ENCODE results near the gene CLTB.
"Not testable (repeated sequence)": the region's sequence is repeated elsewhere in the genome, so short reads cannot be mapped to it uniquely, and the experiment has no call there.

CLTB gene

DNA sequence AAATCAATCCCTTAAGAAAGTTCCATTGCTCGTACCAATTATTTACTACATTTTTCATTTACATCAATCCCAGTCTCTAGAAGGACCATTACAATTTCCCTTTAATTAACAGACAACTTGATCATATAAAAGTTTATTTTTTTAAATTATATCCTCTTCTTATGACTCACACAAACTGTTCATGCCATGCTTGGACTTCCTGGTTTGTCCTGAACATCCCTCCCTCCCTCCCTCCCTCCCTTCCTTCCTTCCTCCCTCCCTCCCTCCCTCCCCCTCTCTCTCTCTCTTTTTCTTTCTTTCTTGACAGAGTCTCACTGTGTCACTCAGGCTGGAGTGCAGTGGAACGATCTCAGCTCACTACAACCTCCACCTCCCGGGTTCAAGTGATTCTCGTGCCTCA lies 11.6 kb upstream of the CLTB start:
- no peak for DNase-seq (ENCODE audit: low read depth in 2 of 2)

DNA sequence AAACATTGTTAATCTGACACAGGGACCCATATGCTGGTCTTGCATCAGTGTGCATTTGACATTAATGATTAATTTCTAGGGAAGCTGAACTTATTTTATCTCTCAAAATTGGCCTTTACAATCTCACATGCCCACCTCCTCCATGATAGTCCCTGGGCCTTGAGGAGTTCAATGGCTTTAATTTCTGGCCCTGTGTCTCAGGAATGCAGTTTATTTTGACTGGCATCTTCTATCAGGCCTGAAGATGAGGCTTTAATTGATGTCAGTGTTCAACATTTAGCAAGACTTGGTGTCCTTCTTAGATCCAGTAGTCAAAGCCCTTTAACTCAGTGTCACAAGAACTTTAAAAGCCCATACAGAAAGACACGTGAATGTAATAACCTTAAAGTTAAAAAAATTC lies 10.5 kb upstream of the CLTB start:
- DNase-seq (ENCODE audit: low read depth in 2 of 2), result no peak

DNA sequence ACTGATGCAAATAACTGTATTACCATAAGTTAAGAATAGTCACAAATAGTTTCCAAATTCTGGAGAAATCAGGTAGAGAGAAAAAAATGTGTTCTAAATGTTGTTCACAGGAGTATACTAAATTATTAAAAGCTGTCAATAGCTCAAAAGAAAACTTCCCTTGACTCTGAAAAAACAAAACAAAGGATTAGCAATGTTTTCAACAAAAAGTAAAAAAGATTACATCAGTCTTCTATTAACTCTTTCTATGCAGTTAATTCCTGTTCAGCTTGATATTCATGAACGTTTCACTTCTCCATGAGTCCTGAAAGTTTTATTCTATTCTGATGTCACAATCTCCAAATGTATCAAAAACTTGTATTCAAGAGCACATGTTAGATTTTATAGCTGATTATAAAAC lies 9.5 kb upstream of the CLTB start:
- no peak for DNase-seq (ENCODE audit: low read depth in 2 of 2)

DNA sequence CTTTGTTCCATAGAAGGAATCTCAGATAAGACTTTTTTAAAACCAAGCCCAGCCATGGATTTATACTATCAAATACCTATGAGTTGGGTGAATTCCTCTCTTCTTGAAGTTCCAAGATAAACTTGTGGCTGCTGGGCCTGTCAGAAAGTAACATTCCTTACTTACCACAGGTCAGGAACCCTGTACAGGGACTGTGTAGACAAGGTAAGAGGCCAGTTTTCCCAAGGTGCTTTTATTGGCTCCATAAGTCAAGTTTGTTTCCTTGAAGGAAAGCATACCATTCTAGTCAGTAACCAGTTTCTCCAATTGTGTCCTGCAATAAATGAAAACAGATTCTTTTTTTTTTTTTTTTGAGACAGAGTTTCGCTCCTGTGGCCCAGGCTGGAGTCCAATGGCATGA lies 8.8 kb upstream of the CLTB start:
- DNase-seq (ENCODE audit: low read depth in 2 of 2), result no peak

DNA sequence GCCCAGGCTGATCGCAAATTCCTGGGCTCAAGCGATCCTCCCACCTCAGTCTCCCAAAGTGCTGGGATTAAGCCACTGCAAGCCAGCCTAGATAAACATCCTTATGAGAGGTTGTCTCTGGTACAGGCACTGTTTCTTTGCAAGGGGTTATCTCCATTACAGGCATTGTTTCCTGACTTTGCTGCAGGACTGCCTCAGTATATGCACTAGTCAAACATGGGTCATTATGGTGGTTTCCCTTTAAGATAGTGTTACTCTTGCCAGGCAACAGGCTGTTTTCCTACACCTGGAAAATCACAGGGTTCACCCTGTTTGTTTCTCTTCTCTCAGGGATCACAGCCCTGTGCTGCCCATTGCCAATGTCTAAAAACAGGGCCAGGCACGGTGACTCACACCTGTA lies 7.8 kb upstream of the CLTB start:
- no peak for DNase-seq (ENCODE audit: low read depth in 2 of 2)

DNA sequence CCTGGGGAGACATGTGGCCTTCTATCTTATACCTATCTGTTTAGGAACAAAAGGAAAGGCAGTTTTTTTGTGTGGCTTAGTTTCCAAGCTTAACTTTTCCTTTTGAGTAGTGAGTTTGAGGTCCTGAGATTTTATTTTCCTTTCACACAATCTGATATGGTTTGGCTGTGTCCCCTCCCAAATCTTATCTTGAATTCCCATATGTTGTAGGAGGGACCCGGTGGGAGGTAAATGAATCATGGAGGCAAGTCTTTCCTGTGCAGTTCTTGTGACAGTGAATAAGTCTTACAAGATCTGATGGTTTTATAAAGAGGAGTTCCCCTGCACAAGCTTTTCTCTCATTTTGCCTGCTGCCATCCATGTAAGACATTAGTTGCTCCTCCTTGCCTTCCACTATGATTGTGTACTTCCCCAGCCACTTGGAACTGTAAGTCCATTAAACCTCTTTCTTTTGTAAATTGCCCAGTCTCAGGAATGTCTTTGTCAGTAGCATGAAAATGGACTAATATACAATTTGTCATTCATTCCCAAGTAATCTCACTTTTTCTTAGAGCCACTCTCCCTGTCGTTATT lies 4.7 kb upstream of the CLTB start:
- no peak for DNase-seq (ENCODE audit: low read depth in 2 of 2)

DNA sequence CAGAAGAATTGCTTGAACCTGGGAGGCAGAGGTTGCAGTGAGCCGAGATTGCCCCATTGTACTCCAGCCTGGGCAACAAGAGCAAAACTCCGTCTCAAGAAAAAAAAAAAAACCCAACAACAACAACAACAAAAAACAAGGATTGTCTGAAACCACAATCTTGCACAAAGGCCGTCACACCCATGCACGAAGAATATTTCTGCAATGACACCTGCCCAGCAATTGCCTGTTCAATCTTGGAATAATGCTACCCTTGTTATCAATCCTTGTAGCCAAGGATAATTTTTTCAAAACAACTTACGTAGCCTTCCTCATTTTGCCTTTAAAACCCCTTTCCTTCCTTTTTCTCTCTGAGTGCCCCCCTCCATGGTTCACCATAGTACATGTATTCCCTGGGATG lies 3.7 kb upstream of the CLTB start:
- no peak for DNase-seq (ENCODE audit: low read depth in 2 of 2)

DNA sequence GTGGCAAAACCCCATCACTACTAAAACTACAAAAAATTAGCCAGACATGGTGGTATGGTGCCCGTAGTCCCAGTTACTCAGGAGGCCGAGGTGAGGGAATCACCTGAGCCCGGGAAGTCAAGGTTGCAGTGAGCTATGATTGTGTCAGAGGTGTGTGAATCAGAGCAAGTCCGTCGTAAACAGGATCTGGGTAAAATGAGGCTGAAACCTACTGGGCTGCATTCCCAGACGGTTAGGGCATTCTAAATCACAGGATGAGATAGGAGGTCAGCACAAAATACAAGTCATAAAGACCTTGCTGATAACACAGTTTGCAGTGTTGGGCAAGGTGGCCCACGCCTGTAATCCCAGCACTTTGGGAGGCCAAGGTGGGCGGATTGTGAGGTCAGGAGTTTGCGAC lies 1.9 kb upstream of the CLTB start:
- DNase-seq (ENCODE audit: low read depth in 2 of 2), result no peak

DNA sequence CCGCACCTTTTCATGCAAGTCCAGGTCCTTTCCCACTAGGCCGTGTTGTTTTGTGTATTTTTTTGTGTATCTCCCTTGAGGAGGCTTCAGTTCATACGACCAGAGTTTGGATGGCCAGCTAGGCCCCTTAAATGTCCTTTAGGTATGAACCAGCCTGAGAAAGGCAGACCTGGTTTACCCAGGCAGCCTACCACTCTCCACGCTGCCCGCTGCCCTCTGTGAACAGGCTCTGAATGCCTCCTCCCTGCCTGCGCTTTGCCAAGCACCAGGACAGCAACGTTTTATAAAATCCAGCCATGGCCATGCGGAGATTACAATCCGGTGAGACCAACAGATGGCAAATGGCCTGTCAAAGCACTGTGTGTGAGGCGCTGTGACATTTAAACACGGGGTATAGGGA lies 626 bp upstream of the CLTB start:
- no peak for DNase-seq (ENCODE audit: low read depth in 2 of 2)

DNA sequence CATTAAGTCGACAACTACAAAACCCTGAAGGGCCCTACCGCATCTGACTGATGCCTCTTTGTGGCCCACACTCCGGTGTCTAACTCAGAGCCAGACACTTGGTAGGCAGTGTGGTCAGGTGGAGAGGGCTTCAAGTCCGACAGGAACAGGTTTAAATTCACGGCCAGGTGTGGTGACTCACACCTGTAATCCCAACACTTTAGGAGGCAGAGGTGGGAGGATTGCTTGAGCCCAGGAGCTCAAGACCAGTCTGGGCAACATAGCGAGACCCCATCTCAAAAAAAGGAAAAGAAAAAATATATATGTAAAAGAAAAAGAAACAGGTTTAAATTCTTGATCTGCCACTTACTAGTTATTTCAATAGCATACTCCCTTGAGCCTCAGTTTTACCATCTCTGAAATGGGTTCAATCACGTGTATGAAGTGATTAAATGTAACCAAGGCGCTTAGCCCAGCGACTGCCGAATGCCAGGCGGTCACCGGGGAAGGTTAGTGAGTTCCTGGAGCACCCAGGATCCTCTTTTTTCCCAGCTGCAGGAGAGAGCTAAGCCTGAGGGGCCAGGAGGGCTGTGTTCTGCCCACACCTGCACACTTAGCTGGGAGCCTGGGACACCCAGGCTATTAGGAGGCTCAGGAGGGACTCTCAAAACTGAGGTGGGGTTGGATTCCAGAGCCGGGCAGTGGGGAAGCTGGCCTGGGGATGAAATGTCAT lies 943 bp downstream of the CLTB start:
- no peak for DNase-seq (ENCODE audit: low read depth in 2 of 2)

DNA sequence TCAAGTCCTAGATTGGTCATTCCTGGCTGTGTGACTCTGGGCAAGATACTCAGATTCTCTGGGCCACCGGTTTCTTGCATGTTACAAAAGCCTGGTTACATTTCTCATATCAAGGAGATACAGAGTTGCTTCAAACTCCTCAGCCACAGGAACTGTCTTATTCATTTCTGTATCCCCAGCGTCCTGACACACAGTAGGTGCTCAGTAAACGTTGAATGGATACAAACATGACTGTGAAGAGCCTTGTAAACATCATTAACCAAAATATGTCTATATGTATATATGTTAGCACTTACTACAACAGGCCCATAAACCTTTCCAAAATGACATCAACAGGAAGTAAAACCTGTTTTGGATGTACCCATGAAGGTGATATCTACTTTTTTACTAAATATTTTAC lies 1.6 kb downstream of the CLTB start:
- no peak for DNase-seq (ENCODE audit: low read depth in 2 of 2)

DNA sequence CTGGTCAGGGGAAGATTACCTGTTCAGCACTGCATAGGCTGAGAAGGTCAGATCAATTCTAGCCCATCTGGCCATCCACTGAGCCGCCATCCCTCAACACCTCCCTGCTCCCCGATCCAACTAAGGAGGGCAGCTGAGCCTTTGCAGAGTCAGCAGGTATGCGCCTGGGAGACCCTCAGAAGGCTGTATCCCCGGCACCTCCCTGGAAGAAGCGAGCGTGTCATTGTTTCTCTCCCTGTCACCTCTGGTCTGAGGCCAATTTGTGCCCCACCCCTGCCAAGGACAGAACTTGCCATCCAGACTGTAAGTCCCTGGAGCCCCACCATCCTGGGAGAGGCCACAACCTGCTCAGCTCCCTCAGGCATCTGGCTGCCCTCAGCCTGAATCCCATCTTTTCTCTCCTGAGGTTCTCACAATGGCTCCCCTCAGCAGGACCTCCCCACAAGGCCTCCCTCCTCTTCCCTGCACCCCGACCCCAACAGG lies 2.6 kb downstream of the CLTB start:
- DNase-seq (ENCODE audit: low read depth in 2 of 2), result no peak

DNA sequence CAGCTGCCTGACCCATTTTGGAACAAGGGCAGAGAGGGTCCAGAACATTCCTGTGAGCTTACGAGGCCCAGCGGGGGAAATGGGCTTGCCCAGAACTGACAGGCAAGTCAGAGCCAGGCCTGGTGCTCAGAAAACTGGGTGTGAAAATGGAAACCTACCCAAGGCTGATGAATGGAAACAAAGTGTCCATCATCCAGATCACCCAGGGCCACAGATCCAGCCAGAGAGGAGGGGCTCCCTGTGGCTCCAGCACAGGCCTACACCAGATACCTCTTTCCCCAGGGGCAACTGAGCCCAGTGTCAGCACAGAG lies 3.1 kb downstream of the CLTB start:
- no peak for DNase-seq (ENCODE audit: low read depth in 2 of 2)

DNA sequence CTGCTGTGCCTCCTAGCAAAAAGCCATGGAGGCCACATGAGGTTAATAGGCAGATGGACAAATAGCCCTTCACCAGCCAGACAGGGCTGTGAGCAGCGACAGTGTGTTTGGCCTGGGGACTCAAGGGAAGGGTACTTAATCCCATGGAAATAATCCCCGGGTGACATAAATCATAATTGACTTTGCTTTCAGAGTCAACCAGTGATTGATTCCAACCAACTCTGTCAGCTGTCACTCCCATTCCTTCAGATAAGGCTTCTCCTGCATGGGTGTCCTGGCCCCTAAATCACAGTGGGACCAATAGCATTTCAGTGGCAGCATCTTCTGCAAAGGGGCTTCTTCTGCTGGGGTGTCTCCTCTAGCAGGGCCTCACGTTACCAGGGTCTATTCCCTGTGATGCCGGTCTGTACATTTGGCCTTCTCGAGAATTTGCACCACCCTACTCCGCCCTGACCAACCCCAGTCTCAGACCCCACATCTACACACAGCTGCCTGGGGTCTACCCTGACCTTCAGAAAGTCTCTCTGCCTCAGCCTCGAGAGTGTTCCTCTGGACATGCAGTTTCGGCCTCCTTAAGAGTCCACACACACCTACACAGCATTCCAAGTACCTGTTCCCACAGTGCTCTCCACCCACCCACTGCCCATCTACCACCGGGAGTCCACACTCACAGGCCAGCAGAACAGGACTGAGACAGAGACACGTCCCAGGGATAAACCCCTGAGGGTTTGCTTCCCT lies 3.7 kb downstream of the CLTB start:
- no peak for DNase-seq (ENCODE audit: low read depth in 2 of 2)

DNA sequence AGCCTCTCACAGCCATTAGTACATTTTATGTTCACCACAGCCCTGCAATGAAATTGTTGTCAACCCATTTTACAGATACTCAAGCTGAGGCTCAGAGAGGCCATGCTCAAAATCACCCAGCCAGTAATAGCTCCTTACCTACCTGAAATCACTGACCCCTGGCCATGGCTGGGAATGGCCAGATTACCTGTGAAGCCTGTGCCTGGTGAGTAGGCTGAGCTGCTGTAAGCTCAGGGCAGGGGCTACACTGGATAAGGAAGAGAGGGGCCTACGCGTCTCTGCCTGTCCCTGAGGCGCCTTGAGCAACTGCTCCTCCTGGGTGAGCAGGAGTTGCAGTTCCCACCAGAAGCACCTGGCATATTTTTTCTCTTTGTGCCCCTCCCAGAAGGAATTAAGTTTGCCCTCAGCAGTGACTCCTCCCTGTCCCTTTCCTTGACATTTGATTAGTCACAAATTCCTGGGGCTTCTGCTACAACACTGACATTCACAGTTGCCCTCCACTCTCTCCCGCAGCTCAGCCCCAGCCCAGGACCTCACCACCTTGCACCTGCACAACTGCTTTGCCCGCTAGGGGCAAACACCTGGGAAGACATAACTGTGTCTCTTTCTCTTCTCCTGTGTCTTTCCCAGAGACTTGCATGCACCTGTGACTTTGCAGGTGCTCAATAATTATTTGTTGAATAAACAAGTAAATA lies 5.7 kb downstream of the CLTB start:
- DNase-seq (ENCODE audit: low read depth in 2 of 2), result no peak

DNA sequence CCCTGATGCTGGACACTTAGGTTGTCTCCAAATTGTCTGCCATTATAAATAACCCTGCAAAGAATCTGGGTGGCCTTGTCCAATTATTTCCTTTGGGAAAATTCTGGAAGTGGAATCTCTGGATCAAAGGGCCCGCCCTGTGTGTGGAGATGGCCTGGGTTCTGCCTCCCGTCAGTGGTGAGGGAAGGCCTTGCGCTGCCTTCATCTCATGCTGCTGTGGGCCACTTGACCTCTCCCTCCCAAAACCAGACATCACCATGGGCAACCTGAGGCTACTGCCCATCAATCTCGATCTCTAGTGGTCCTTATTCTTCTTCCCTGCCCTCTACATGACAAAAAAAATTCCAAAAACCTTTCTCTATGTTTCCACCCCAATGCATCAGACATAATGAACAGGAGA lies 6.6 kb downstream of the CLTB start:
- no peak for DNase-seq (ENCODE audit: low read depth in 2 of 2)

DNA sequence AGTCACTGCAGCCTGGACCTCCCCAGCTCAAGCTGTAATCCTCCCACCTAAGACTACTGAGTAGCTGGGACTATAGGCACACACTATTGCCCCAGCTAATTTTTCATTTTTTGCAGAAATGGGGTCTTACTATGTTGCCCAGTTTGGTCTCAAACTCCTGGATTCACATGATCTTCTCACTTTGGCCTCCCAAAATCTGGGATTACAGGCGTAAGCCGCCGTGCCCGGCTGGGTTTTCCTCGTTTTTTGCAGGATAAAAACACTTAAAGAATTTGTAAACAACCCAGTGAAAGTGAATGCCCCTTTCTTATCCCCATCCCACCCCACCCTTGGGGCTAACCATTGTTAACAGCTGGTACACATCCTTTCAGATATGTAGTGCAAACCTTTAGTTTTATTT lies 7.7 kb downstream of the CLTB start:
- DNase-seq (ENCODE audit: low read depth in 2 of 2), result no peak

DNA sequence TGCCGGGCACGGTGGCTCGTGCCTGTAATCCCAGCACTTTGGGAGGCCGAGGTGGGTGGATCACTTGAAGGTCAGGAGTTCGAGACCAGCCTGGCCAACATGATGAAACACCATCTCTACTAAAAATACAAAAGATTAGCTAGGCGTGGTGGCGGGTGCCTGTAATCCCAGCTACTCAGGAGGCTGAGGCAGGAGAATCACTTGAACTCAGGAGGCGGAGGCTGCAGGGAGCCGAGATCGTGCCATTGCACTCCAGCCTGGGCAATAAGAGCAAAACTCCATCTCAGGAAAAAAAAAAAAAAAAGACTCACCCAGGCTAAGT lies 8.1 kb downstream of the CLTB start:
- DNase-seq (ENCODE audit: low read depth in 2 of 2), result not testable (repeated sequence)

DNA sequence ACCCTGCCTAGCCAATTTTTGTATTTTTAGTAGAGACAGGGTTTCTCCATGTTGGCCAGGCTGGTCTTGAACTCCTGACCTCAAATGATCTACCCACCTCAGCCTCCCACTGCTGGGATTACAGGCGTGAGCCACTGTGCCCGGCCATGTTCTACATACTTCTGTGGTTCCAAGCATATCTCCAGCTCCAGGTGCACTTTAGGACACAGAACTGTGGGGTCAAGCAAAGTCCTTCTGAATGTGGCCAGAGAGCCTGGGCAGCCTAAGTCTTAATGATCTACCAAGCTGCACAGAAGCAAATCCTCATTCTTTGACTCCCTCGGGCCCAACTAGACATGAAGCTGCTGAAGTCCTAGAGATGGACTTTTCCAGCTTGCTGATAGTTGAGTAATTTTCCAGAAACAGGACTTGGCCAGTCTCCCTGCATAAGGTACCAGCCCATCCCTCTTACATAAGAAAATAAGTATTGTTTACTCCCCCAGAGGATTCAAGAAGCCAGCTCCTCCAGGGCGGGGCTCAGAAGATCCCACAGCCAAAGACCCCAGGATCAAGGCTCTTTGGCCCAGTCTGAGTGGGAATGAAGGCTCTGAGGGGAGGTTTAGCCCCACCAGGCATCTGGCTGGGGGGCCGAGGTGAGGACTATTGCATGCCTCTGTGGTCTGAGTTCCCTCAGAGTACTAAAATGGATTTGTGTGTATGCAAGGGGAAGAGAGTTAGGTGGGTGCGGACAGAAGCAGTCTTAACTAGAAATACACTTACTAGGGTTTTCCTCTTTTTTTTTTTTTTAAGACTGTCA lies 8.7 kb downstream of the CLTB start:
- no peak for DNase-seq (ENCODE audit: low read depth in 2 of 2)

DNA sequence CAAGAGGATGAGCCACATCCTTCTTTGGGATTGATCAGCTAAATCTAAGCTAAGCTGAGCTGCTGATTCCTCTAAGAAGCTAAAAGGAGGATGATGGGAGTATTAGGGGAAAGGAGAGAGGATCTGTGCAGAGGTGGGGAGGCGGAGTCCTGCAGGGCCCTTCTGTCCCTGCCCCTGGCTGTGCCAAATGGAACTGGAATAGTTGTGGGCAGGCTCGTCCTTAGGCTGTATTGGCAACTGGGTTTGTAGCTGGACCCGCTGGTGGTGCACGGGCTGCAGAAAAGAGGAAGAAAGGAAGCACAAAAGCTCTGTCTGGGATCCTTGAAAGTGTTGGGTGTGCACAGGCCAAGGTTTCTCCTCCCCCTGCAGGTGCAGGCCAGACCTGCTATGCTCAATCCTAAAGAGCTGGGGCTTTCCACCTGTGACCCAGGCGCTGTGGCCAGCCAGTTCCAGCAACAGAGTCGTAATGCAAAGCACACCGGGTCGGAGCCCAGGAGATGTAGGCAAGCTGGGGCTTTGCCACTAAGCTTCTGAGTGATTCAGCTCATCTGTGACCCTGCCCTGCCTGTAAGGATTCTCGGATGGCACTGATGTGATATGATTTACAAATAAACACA lies 9.8 kb downstream of the CLTB start:
- DNase-seq (ENCODE audit: low read depth in 2 of 2), result no peak

DNA sequence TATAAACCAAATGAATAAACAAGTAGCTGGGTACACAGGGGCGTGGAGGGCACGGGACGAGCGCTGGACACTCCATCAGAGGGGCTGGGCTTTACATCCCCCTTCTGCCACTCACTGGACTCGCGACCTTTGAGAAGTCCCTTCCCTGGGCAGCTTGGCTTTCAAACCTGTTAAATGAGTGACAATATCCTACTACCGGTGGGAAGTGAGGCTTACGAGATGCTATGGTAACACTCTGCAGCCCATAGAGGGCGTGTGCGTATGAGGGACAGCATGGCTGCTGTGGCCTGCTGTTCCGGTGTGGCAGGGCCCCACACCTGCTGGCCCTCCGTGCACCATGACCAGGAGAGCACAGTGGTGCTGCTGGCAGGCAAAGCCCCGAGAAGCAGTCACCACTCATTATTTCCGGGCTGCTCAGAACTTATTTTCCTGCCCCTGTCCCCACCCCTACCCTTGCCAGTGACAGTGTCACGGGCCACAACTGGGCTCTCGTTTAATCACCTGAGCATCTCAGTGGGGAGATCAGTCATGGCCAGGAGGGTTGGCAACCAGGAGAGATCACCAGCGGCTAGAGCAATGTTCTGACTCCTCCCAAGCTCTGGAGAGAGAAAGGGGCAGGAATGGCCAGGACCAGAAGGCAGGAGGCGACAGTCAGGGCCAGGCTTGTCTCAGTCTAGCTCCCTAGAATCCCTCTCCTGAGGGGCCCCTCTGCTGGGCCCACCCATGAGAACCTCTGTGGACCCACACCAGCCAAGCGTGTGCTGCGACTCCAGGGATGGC lies 10.5 kb downstream of the CLTB start:
- DNase-seq (ENCODE audit: low read depth in 2 of 2), result no peak

Data from stimulated activated CD4-positive, alpha-beta T cell treated with anti-CD3 and anti-CD28 coated beads, Interleukin-4, amount 100 ng/mL, for 48 hours (primary cell).